ENCODE results near the gene MAP1S.

DNA sequence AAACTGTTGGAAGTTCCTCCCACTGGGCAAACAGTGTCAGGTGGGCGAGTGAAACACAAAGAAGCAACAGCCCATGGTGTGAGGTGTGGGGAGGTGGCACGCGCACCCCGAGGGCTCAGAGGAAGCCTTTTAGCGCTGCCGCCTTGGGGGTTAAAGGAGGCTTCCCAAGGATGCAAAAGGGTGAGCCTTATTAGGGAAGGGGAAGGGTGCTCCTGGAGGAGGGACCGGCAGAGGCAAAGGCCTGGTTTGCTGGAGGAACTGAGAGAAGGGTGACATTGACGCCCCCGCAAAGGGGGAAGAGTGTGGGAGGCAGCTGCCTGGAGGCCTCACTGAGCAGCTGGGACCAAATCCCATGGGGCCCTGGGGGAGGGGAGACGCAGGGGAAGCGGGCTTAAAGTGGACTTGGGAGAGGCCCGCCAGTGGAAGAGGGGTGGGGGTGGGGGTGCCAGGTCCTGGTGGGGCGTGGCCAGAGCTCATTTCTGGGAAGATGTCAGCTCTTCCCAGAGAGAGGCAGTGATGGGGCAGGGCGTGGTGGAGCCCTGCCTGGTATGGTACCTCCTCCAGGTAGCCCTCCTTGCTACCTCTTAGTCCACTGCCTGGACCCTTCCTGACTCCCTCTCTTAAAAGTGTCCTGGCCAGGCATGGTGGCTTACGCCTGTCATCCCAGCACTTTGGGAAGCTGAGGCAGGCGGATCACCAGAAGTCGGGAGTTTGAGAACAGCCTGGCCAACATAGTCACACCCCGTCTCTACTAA is 20.0 kb downstream of the MAP1S start:
- TF ChIP-seq RAD21 (IDR thresholded peaks at IDR 0.05; ENCODE audit: low read length) (no peak), USF1 (IDR thresholded peaks at IDR 0.05; ENCODE audit: borderline replicate concordance, low read depth) (no peak), NFIC (IDR thresholded peaks at IDR 0.05; ENCODE audit: borderline replicate concordance) (no peak), CTCF (IDR thresholded peaks at IDR 0.05) (no peak), RFX5 (IDR thresholded peaks at IDR 0.05; ENCODE audit: low read length) (no peak), FOXJ3 (CRISPR knock-in tag; IDR thresholded peaks at IDR 0.05) (no peak), SMC3 (IDR thresholded peaks at IDR 0.05; ENCODE audit: low read depth, low read length) (no peak), MXI1 (IDR thresholded peaks at IDR 0.05; ENCODE audit: low read depth, low read length) (no peak), FOXM1 (IDR thresholded peaks at IDR 0.05; ENCODE audit: low read depth) (no peak), IRF3 (IDR thresholded peaks at IDR 0.05; ENCODE audit: low read depth, low read length) (no peak), GATA2 (CRISPR knock-in tag; IDR thresholded peaks at IDR 0.05) (no peak), EP300 (IDR thresholded peaks at IDR 0.05; ENCODE audit: borderline replicate concordance in 1 of 2, low read depth in 1 of 2, low read length in 1 of 2) (no peak)

Measured in SK-N-SH (cell line).